GM12878 (cell line): Measurements from ENCODE around the gene ZBTB21. TPM values are rescaled to one million over a fixed set of nuclear protein-coding genes. Genes with fewer than 3 reads are reported as not detected.

Experiments used
- ATAC-seq: fragments of 200-7000 bp; cut with Tn5 transposase; 3 replicates; pipeline ENCODE4 v1.9.1; 2020; ENCODE audit warnings: mild to moderate bottlenecking, moderate library complexity
- BruUV-seq: library from RNA; stranded (reverse); fragments of 400-500 nt; replicated peaks from 2 replicates; lab custom pipeline; 2021; lab: Mats Ljungman, UMichigan
- CTCF ChIA-PET: fragments of 300-600 bp; sonication (Branson Sonifier 250); formaldehyde crosslinking; extraction: SDS; loops from one replicate; lab custom pipeline; 2021; ENCODE audit warnings: inconsistent platforms; lab: Yijun Ruan, JAX
- POLR2A ChIA-PET: fragments of 350-600 bp; formaldehyde crosslinking; extraction: SDS; loops from one replicate; lab custom pipeline; 2021; ENCODE audit warnings: inconsistent platforms; lab: Charles Lee
- RAD21 ChIA-PET: fragments of 300-600 bp; sonication (Branson Sonifier 250); formaldehyde crosslinking; loops from one replicate; lab custom pipeline; 2023; ENCODE audit warnings: antibody characterized with exemption; ENCODE audit not compliant: unreplicated experiment; lab: Charles Lee
- SMC1A ChIA-PET: fragments of 300-600 bp; sonication (Branson Sonifier 250); formaldehyde crosslinking; loops from one replicate; lab custom pipeline; 2023; ENCODE audit not compliant: unreplicated experiment, uncharacterized antibody; lab: Charles Lee
- DNase-seq: peaks from one replicate; pipeline ENCODE4 v3.0.0-alpha.2; 2011; ENCODE audit warnings: low read depth, low spot score
- FAIRE-seq: peaks from 3 replicates; lab custom pipeline; 2011; peaks lifted over from hg19 to GRCh38; lab: Jason Lieb, UNC
- H2AFZ ChIP-seq: 2 replicates; pipeline ENCODE4 v1.6.0; 2011; ENCODE audit warnings: low read depth, low read length, control low read depth; ENCODE audit not compliant: control insufficient read depth
- H3K27ac ChIP-seq: 2 replicates; pipeline ENCODE4 v1.5.1; 2011; ENCODE audit warnings: control low read depth; ENCODE audit not compliant: control insufficient read depth, insufficient read depth
- H3K27me3 ChIP-seq, 2 experiments: replicated peaks in 1 of 2; 2 replicates each; pipeline versions ENCODE4 v1.6.0 to v1.6.1; 2011; ENCODE audit warnings: low read length in 1 of 2; ENCODE audit not compliant: control insufficient read depth in 2 of 2, insufficient read depth in 2 of 2
- H3K36me3 ChIP-seq, 2 experiments: 2 replicates each; pipeline ENCODE4 v1.5.1; 2011; ENCODE audit warnings: low read length in 1 of 2; ENCODE audit not compliant: control insufficient read depth in 2 of 2, insufficient read depth in 2 of 2
- H3K4me1 ChIP-seq: 2 replicates; pipeline ENCODE4 v1.6.1; 2011; ENCODE audit warnings: mild to moderate bottlenecking, low read length, moderate library complexity, mixed read lengths; ENCODE audit not compliant: control insufficient read depth, insufficient read depth
- H3K4me2 ChIP-seq: 2 replicates; pipeline ENCODE4 v1.6.0; 2011; ENCODE audit warnings: control low read depth; ENCODE audit not compliant: control insufficient read depth, insufficient read depth
- H3K4me3 ChIP-seq: fragments of 200-600 bp; sonication (generic); 2 replicates; pipeline ENCODE4 v1.5.1; 2016
- H3K79me2 ChIP-seq: 2 replicates; pipeline ENCODE4 v1.6.0; 2011; ENCODE audit warnings: low read length; ENCODE audit not compliant: control insufficient read depth, insufficient read depth
- H3K9ac ChIP-seq: 2 replicates; pipeline ENCODE4 v1.8.0; 2011; ENCODE audit warnings: low read length, control low read depth, mixed read lengths; ENCODE audit not compliant: control insufficient read depth, insufficient read depth
- H3K9me3 ChIP-seq: replicated peaks from 3 replicates; pipeline ENCODE4 v1.5.1; 2011; ENCODE audit warnings: mild to moderate bottlenecking, low read length; ENCODE audit not compliant: control insufficient read depth, insufficient read depth
- H4K20me1 ChIP-seq: 2 replicates; pipeline ENCODE4 v1.6.0; 2011; ENCODE audit not compliant: control insufficient read depth, insufficient read depth
- BACH1 ChIP-seq: fragments of 450-650 bp; IDR thresholded peaks from 2 replicates; pipeline ENCODE4 v1.6.1; 2017; ENCODE audit warnings: mild to moderate bottlenecking, borderline replicate concordance
- CEBPZ ChIP-seq: fragments of 150-350 bp; IDR thresholded peaks from 2 replicates; pipeline ENCODE4 v1.6.1; 2016; ENCODE audit warnings: low read depth, low read length
- CHD2 ChIP-seq: IDR thresholded peaks from 2 replicates; pipeline ENCODE4 v1.6.1; 2011; ENCODE audit warnings: low read depth, low read length, improper control_type of control experiment, borderline replicate concordance
- EED ChIP-seq: sonication (generic); IDR thresholded peaks from 2 replicates; pipeline ENCODE4 v1.6.1; 2016; ENCODE audit warnings: antibody characterized with exemption, low read depth
- HCFC1 ChIP-seq: fragments of 150-350 bp; IDR thresholded peaks from 2 replicates; pipeline ENCODE4 v1.6.1; 2014; ENCODE audit warnings: low read length
- IKZF2 ChIP-seq, 2 experiments: fragments of 450-650 bp; IDR thresholded peaks; 2 replicates each; pipeline ENCODE4 v1.6.1; 2017; ENCODE audit warnings: mild to moderate bottlenecking in 2 of 2, moderate library complexity in 2 of 2
- KDM1A ChIP-seq: fragments of 200-600 bp; sonication (generic); IDR thresholded peaks from 2 replicates; pipeline ENCODE4 v1.6.1; 2016; ENCODE audit warnings: borderline replicate concordance
- MXI1 ChIP-seq: fragments of 150-350 bp; IDR thresholded peaks from 2 replicates; pipeline ENCODE4 v1.6.1; 2011; ENCODE audit warnings: low read depth, mild to moderate bottlenecking, inconsistent platforms, low read length, improper control_type of control experiment
- NBN ChIP-seq: fragments of 450-650 bp; IDR thresholded peaks from 2 replicates; pipeline ENCODE4 v1.6.1; 2016
- NR2C1 ChIP-seq: fragments of 450-650 bp; IDR thresholded peaks from 2 replicates; pipeline ENCODE4 v1.6.1; 2017; ENCODE audit warnings: antibody characterized with exemption, mild to moderate bottlenecking, moderate library complexity
- PAX5 ChIP-seq: IDR thresholded peaks from 2 replicates; pipeline ENCODE4 v1.6.1; 2011; ENCODE audit warnings: low read depth, low read length, borderline replicate concordance
- RUNX3 ChIP-seq: IDR thresholded peaks from 2 replicates; pipeline ENCODE4 v1.6.1; 2012; ENCODE audit warnings: low read length, inconsistent platforms
- SIN3A ChIP-seq: IDR thresholded peaks from 2 replicates; pipeline ENCODE4 v1.6.1; 2012; ENCODE audit warnings: low read depth, low read length, improper control_type of control experiment
- SREBF2 ChIP-seq: IDR thresholded peaks from 2 replicates; pipeline ENCODE4 v1.6.1; 2012; ENCODE audit warnings: mild to moderate bottlenecking, low read length
- YBX1 ChIP-seq: fragments of 450-650 bp; IDR thresholded peaks from 2 replicates; pipeline ENCODE4 v1.6.1; 2016; ENCODE audit warnings: antibody characterized with exemption
- ZBED1 ChIP-seq: IDR thresholded peaks from 2 replicates; pipeline ENCODE4 v1.6.1; 2016; ENCODE audit warnings: borderline replicate concordance
- ZSCAN29 ChIP-seq: fragments of 450-650 bp; IDR thresholded peaks from 2 replicates; pipeline ENCODE4 v1.6.1; 2017; ENCODE audit warnings: mild to moderate bottlenecking, moderate library complexity
- WGBS: methylation state at CpG from one replicate; pipeline ENCODE4 v1.1.6; 2016; ENCODE audit warnings: low lambda C conversion rate; ENCODE audit not compliant: insufficient replicate concordance, insufficient coverage; ENCODE audit errors: missing lambda C conversion rate; 5-methylcytosine and 5-hydroxymethylcytosine counted together
- in situ Hi-C: fragments of 300-500 bp; cut with MboI; formaldehyde crosslinking; loops from 9 replicates; pipeline ENCODE4 v1.14.3; 2018; ENCODE audit warnings: mixed read lengths
- intact Hi-C: fragments of 100-400 bp; cut with micrococcal nuclease; formaldehyde crosslinking; loops from one replicate; pipeline ENCODE4 v1.14.2; 2022; ENCODE audit not compliant: unreplicated experiment
- polyA plus RNA-seq, 11 experiments: library from polyadenylated mRNA; depleted of rRNA in 4 of 11; unstranded in 6 of 11; stranded (reverse) in 5 of 11; fragments of >200 nt; fragmentation: Nextera tagmentation in 4 of 11; fragmentation: Illumina TruSeq in 1 of 11; extraction: Ambion mirVana in 4 of 11; extraction: Trizol in 1 of 11; gene quantifications; 1 replicate in 1 of 11; 2 replicates in 10 of 11; pipeline versions ENCODE4 v1.2.1 to v1.2.3, GENCODE V29; 2011 to 2016; ENCODE audit warnings: inconsistent platforms in 2 of 11, missing spikeins in 2 of 11, low read depth in 1 of 11
- total RNA-seq, 4 experiments: library from RNA; depleted of rRNA in 3 of 4; stranded (reverse); fragments of >200 nt in 3 of 4; fragmentation: Illumina TruSeq in 1 of 4; extraction: Trizol in 1 of 4; gene quantifications; 2 replicates each; pipeline versions ENCODE4 v1.2.1 to v1.2.3, GENCODE V29; 2013 to 2021
- TF ChIP-seq, protein P1 (sequence below): fragments of 450-650 bp; IDR thresholded peaks from 2 replicates; pipeline ENCODE4 v1.6.1; 2016; ENCODE audit warnings: mild to moderate bottlenecking

Gene ZBTB21
- total and polyA plus RNA-seq, 10 of the 15 experiments (the other 5 are each of a cell fraction or from before 2014, with no cell fraction given): 1.8 to 21.6 (median 10.6) TPM

GRCh38 chr21:41956926-41957729 lies 53.0 kb downstream of the ZBTB21 start (continued):
- TF ChIP-seq KDM1A: no peak

DNA sequence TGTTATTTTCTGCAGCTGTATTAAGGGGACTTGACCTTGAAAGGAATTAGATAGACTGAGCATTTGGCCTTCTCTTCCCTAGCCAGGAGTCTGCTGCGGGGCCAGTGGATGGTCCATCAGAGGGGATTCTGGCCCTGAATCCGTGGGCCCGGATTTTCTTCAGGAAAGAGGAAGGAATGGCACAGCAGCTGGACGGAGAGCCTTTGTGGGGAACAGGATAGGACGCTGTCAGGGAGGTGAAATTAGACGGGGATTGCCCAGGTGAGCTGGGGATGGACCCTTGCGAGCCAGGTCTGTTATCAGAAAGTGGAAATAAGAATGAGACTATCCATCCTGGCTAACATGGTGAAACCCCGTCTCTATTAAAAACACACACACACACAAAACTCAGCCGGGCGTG lies 54.6 kb downstream of the ZBTB21 start:
- no peaks in the 10 kb centered on the region for H3K27me3 ChIP-seq
- ChIA-PET RAD21 (interaction anchor here (1.1 to 1.3 kb wide), 2 partner anchors 30 to 162 kb away, joined by 3 read pairs; no protein-coding TSS in a partner anchor), POLR2A (interaction anchor here (0.8 kb wide), 1 partner anchor 45 kb away, joined by 3 read pairs; no protein-coding TSS in a partner anchor), CTCF (interaction anchor here (0.5 to 1.0 kb wide), 3 partner anchors 11 to 410 kb away, joined by 3 to 5 read pairs (median 3); no protein-coding TSS in a partner anchor), SMC1A (interaction anchor here (1.2 to 1.4 kb wide), 5 partner anchors 12 to 162 kb away, joined by 3 to 4 read pairs (median 3); no protein-coding TSS in a partner anchor)
- peak overlapping the region; percentile 92 for H3K4me2 ChIP-seq
- intact Hi-C loops: no loop called here
- no peaks in the 10 kb centered on the region for H3K36me3 ChIP-seq
- in situ Hi-C loops: no loop called here
- no peak overlapping the region for H3K4me3 ChIP-seq
- ATAC-seq (peak; percentile 37), FAIRE-seq (no peak), DNase-seq (no peak)
- 21% methylated on average over 10 of the region's 10 CpGs for WGBS
- peak overlapping the region; percentile 11 for H2AFZ ChIP-seq
- H3K79me2 ChIP-seq: peaks cover 30% of the 10 kb centered on the region
- no peaks in the 10 kb centered on the region for H3K9me3 ChIP-seq
- 0 out of 2 replicates have a peak overlapping the region, but pooled peaks have one; percentile 24 for H3K9ac ChIP-seq
- H4K20me1 ChIP-seq: no peaks in the 10 kb centered on the region
- peaks cover 37% of the 10 kb centered on the region for H3K4me1 ChIP-seq
- no TSS peak for BruUV-seq
- peak overlapping the region; percentile 45 for H3K27ac ChIP-seq
- TF ChIP-seq NBN: no peak
- no peak for TF ChIP-seq CHD2
- no peak for TF ChIP-seq SREBF2
- no peak for TF ChIP-seq CEBPZ
- TF ChIP-seq BACH1: no peak
- TF ChIP-seq NR2C1: no peak
- no peak for TF ChIP-seq YBX1
- no peak for TF ChIP-seq ZSCAN29
- no peak for TF ChIP-seq HCFC1
- no peak; the same call in none of the 2 replicates for TF ChIP-seq RUNX3
- peak in 1 of 2 experiments; percentile 44; a peak in 2 of 4 replicates for TF ChIP-seq IKZF2 (IDR thresholded peaks at IDR 0.05)
- TF ChIP-seq EED: 0 out of 2 replicates have a peak, but pooled peaks have one; percentile 27
- no peak for TF ChIP-seq MXI1
- no peak for TF ChIP-seq SIN3A
- no peak for TF ChIP-seq ZBED1
- TF ChIP-seq PAX5: peak; percentile 62; the same call in 1 of the 2 replicates
- TF ChIP-seq, protein P1, sequence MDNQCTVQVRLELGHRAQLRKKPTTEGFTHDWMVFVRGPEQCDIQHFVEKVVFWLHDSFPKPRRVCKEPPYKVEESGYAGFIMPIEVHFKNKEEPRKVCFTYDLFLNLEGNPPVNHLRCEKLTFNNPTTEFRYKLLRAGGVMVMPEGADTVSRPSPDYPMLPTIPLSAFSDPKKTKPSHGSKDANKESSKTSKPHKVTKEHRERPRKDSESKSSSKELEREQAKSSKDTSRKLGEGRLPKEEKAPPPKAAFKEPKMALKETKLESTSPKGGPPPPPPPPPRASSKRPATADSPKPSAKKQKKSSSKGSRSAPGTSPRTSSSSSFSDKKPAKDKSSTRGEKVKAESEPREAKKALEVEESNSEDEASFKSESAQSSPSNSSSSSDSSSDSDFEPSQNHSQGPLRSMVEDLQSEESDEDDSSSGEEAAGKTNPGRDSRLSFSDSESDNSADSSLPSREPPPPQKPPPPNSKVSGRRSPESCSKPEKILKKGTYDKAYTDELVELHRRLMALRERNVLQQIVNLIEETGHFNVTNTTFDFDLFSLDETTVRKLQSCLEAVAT: no peak
